ENCODE results near the gene UBR2. TPM values are rescaled to one million over a fixed set of nuclear protein-coding genes. Genes with fewer than 3 reads are reported as not detected.

UBR2 gene
- total RNA-seq, 2 experiments from 2014 or later = 23.1 to 23.5 TPM

GRCh38 chr6:42532038-42532669, 31.7 kb upstream of the UBR2 start:
- no peak overlapping the region for H3K27ac Mint-ChIP-seq
- intact Hi-C loops (cut with micrococcal nuclease) = loop anchor here (5.0 kb wide), 1 partner anchor 270 kb away; no protein-coding TSS in a partner anchor
- H3K36me3 Mint-ChIP-seq (ENCODE audit: low read depth) = no peaks in the 10 kb centered on the region
- DNase-seq = peak; percentile 33
- no peaks in the 10 kb centered on the region for H3K9me3 Mint-ChIP-seq
- CTCF ChIA-PET = interaction anchor here (0.6 to 3.4 kb wide), 33 partner anchors 11 to 317 kb away, joined by 3 to 29 read pairs (median 4); partner anchors contain the start of genes TRERF1 and UBR2
- no peak overlapping the region for H3K4me3 Mint-ChIP-seq
- H3K27me3 Mint-ChIP-seq (ENCODE audit: low read depth) = no peaks in the 10 kb centered on the region
- H3K4me1 Mint-ChIP-seq (ENCODE audit: low read depth) = no peaks in the 10 kb centered on the region

GRCh38 chr6:42533794-42534193, 30.0 kb upstream of the UBR2 start:
- Mint-ChIP-seq H3K4me1 (ENCODE audit: low read depth) (no peaks in the 10 kb centered on the region), H3K27ac (no peak overlapping the region), H3K9me3 (no peaks in the 10 kb centered on the region), H3K36me3 (ENCODE audit: low read depth) (no peaks in the 10 kb centered on the region), H3K27me3 (ENCODE audit: low read depth) (no peaks in the 10 kb centered on the region), H3K4me3 (no peak overlapping the region)
- CTCF ChIA-PET = interaction anchor here (0.6 to 3.4 kb wide), 7 partner anchors 15 to 347 kb away, joined by 3 to 29 read pairs (median 4); no protein-coding TSS in a partner anchor
- no peak for DNase-seq
- intact Hi-C loops (cut with micrococcal nuclease) = loop anchor here (5.0 kb wide), 1 partner anchor 271 kb away; no protein-coding TSS in a partner anchor

DNA sequence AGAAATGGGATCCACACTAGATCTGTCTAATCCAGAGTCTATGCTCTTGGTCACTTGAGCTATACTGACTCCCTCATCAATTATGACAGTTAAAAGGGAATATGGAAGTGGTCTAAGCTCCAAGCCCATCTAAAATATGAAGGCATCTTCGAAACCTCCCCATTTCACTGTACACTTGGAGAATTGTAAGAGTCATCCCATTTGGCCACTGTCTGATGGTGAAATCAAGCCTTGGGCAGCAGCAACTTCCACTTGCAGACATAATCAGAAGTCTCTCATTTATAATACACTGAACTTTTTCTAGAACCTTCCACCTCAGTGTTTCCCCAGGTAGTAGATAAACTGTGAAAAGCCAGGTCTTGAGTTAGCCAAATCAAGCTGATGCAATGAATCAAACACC, 26.3 kb upstream of the UBR2 start:
- DNase-seq = no peak
- Mint-ChIP-seq H3K4me3 (no peak overlapping the region), H3K9me3 (no peaks in the 10 kb centered on the region), H3K36me3 (ENCODE audit: low read depth) (no peaks in the 10 kb centered on the region), H3K4me1 (ENCODE audit: low read depth) (no peaks in the 10 kb centered on the region), H3K27ac (no peak overlapping the region), H3K27me3 (ENCODE audit: low read depth) (no peaks in the 10 kb centered on the region)
- intact Hi-C loops (cut with micrococcal nuclease) = no loop called here
- CTCF ChIA-PET = interaction anchor here (0.8 to 2.5 kb wide), 4 partner anchors 10 to 323 kb away, joined by 3 to 12 read pairs (median 4); no protein-coding TSS in a partner anchor

- H3K27ac Mint-ChIP-seq = no peak overlapping the region
- intact Hi-C loops (cut with micrococcal nuclease) = no loop called here
- H3K27me3 Mint-ChIP-seq (ENCODE audit: low read depth) = no peaks in the 10 kb centered on the region
- H3K4me3 Mint-ChIP-seq = no peak overlapping the region
- H3K9me3 Mint-ChIP-seq = no peaks in the 10 kb centered on the region
- CTCF ChIA-PET = interaction anchor here (1.4 to 2.5 kb wide), 2 partner anchors 8 to 88 kb away, joined by 3 to 12 read pairs; no protein-coding TSS in a partner anchor
- DNase-seq = no peak
- H3K36me3 Mint-ChIP-seq (ENCODE audit: low read depth) = no peaks in the 10 kb centered on the region
- no peaks in the 10 kb centered on the region for H3K4me1 Mint-ChIP-seq (ENCODE audit: low read depth)
Observed at GRCh38 chr6:42539135-42539534, 24.7 kb upstream of the UBR2 start.

GRCh38 chr6:42545226-42545773, 18.5 kb upstream of the UBR2 start:
- CTCF ChIA-PET = interaction anchor here (1.5 to 8.8 kb wide), 3 partner anchors 14 to 331 kb away, joined by 5 to 99 read pairs (median 49); partner anchors contain the start of gene MRPS10

GRCh38 chr6:42547407-42548329, 16.2 kb upstream of the UBR2 start:
- Mint-ChIP-seq H3K27ac (no peak overlapping the region), H3K36me3 (ENCODE audit: low read depth) (no peaks in the 10 kb centered on the region), H3K27me3 (ENCODE audit: low read depth) (peaks cover 2% of the 10 kb centered on the region), H3K4me3 (peak overlapping the region; percentile 70), H3K9me3 (no peaks in the 10 kb centered on the region), H3K4me1 (ENCODE audit: low read depth) (peaks cover 14% of the 10 kb centered on the region)
- intact Hi-C loops (cut with micrococcal nuclease) = loop anchor here (1.0 to 5.0 kb wide), 7 partner anchors 95 to 443 kb away; partner anchors contain the start of genes MRPS10, RPL7L1 and TRERF1
- peak; percentile 92 for DNase-seq
- CTCF ChIA-PET = interaction anchor here (0.5 to 8.8 kb wide), 98 partner anchors 9 to 478 kb away, joined by 3 to 99 read pairs (median 5); partner anchors contain the start of genes GUCA1B, MRPS10 and UBR2

More at GRCh38 chr6:42545226-42545773, 18.5 kb upstream of the UBR2 start:
- Mint-ChIP-seq H3K4me1 (ENCODE audit: low read depth) (peaks cover 14% of the 10 kb centered on the region), H3K36me3 (ENCODE audit: low read depth) (no peaks in the 10 kb centered on the region), H3K4me3 (no peak overlapping the region), H3K27me3 (ENCODE audit: low read depth) (no peaks in the 10 kb centered on the region), H3K27ac (no peak overlapping the region), H3K9me3 (no peaks in the 10 kb centered on the region)
- intact Hi-C loops (cut with micrococcal nuclease) = loop anchor here (5.0 kb wide), 4 partner anchors 93 to 332 kb away; partner anchors contain the start of genes RPL7L1 and TRERF1
- no peak for DNase-seq

- intact Hi-C loops (cut with micrococcal nuclease) = no loop called here
- H3K27me3 Mint-ChIP-seq (ENCODE audit: low read depth) = peaks cover 2% of the 10 kb centered on the region
- peaks cover 2% of the 10 kb centered on the region for H3K9me3 Mint-ChIP-seq
- H3K27ac Mint-ChIP-seq = no peak overlapping the region
- DNase-seq = no peak
- no peaks in the 10 kb centered on the region for H3K36me3 Mint-ChIP-seq (ENCODE audit: low read depth)
- H3K4me1 Mint-ChIP-seq (ENCODE audit: low read depth) = peaks cover 15% of the 10 kb centered on the region
- no peak overlapping the region for H3K4me3 Mint-ChIP-seq
- CTCF ChIA-PET = interaction anchor here (4.6 to 8.8 kb wide), 2 partner anchors 18 to 288 kb away, joined by 29 to 99 read pairs; no protein-coding TSS in a partner anchor
Observed at GRCh38 chr6:42550277-42550676, 13.6 kb upstream of the UBR2 start.

- Mint-ChIP-seq H3K27ac (no peak overlapping the region), H3K4me3 (no peak overlapping the region), H3K27me3 (ENCODE audit: low read depth) (peaks cover 2% of the 10 kb centered on the region), H3K9me3 (peaks cover 2% of the 10 kb centered on the region), H3K36me3 (ENCODE audit: low read depth) (no peaks in the 10 kb centered on the region), H3K4me1 (ENCODE audit: low read depth) (peaks cover 15% of the 10 kb centered on the region)
- DNase-seq = no peak
- intact Hi-C loops (cut with micrococcal nuclease) = no loop called here
- CTCF ChIA-PET = interaction anchor here (0.6 to 8.8 kb wide), 8 partner anchors 13 to 388 kb away, joined by 3 to 99 read pairs (median 4); partner anchors contain the start of gene UBR2
Observed at GRCh38 chr6:42551217-42551616, 12.6 kb upstream of the UBR2 start.

GRCh38 chr6:42552380-42552779, 11.4 kb upstream of the UBR2 start:
- peaks cover 8% of the 10 kb centered on the region for H3K4me1 Mint-ChIP-seq (ENCODE audit: low read depth)
- CTCF ChIA-PET = interaction anchor here (0.6 to 8.8 kb wide), 6 partner anchors 12 to 389 kb away, joined by 3 to 99 read pairs (median 5); partner anchors contain the start of gene UBR2
- intact Hi-C loops (cut with micrococcal nuclease) = no loop called here
- no peak overlapping the region for H3K27ac Mint-ChIP-seq
- peaks cover 2% of the 10 kb centered on the region for H3K9me3 Mint-ChIP-seq
- no peak for DNase-seq
- H3K4me3 Mint-ChIP-seq = no peak overlapping the region
- H3K27me3 Mint-ChIP-seq (ENCODE audit: low read depth) = peaks cover 2% of the 10 kb centered on the region
- no peaks in the 10 kb centered on the region for H3K36me3 Mint-ChIP-seq (ENCODE audit: low read depth)

DNA sequence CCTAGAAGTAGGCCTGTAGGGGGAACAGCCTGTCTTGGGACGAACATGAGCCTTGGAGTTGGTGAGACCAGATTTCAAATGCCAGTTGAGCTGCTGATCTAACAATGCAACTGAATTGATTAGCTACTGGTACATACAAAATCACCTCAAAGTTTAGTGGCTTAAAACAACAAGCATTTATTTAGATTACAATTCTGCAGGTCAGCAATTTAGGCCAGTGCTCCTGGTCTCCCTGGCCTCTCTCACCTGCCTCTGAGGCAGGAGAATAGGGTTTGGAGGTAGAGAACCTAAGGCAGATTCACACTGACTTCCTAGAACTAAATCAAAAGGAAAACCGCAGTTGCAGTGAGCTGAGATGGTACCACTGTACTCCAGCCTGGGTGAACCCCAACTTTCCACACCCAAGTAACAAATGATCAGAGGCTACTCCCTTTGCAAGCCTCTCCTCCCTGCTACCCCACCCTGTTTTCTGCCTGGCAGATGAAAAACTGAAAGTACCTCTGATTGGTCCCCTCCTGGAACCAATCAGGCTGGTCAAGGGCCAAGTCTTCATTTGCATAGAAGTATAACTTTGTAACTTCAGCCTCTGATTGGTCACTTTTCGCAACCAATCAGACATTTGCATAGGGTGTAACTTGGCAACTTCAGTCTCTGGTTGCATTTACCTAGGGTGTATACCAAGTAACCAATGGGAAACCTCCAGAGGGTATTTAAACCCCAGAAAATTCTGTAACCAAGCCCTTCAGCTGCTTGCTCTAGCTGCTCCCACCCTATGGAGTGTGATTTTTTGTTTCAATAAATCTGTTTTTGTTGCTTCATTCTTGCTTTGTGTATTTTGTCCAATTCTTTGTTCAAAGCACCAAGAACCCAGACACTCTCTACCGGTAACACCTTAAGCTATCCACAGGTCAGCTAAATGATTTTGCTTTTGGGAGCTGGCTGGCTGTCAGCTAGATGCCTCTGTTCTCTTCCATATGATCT, 8.1 kb upstream of the UBR2 start:
- H3K4me1 Mint-ChIP-seq (ENCODE audit: low read depth) = peaks cover 1% of the 10 kb centered on the region
- no peak overlapping the region for H3K4me3 Mint-ChIP-seq
- peaks cover 2% of the 10 kb centered on the region for H3K27me3 Mint-ChIP-seq (ENCODE audit: low read depth)
- no peak for DNase-seq
- H3K9me3 Mint-ChIP-seq = peaks cover 2% of the 10 kb centered on the region
- no peak overlapping the region for H3K27ac Mint-ChIP-seq
- CTCF ChIA-PET = interaction anchor here (1.3 to 3.7 kb wide), 2 partner anchors 8 kb away, joined by 4 to 23 read pairs; partner anchors contain the start of gene UBR2
- intact Hi-C loops (cut with micrococcal nuclease) = no loop called here
- H3K36me3 Mint-ChIP-seq (ENCODE audit: low read depth) = no peaks in the 10 kb centered on the region

GRCh38 chr6:42556462-42556861, 7.4 kb upstream of the UBR2 start:
- Mint-ChIP-seq H3K4me3 (no peak overlapping the region), H3K27me3 (ENCODE audit: low read depth) (peaks cover 2% of the 10 kb centered on the region), H3K9me3 (peaks cover 2% of the 10 kb centered on the region), H3K36me3 (ENCODE audit: low read depth) (no peaks in the 10 kb centered on the region), H3K27ac (no peak overlapping the region), H3K4me1 (ENCODE audit: low read depth) (peaks cover 1% of the 10 kb centered on the region)
- no peak for DNase-seq
- intact Hi-C loops (cut with micrococcal nuclease) = no loop called here
- CTCF ChIA-PET = interaction anchor here (0.6 to 3.7 kb wide), 2 partner anchors 9 to 143 kb away, joined by 4 to 23 read pairs; no protein-coding TSS in a partner anchor

Measured in activated naive CD4-positive, alpha-beta T cell treated with anti-CD3 and anti-CD28 coated beads for 36 hours (primary cell).